A673 (cell line): ENCODE measurements around the gene GSTM1.

Experiments
- CTCF ChIP-seq: fragments of 300-800, 200-600 bp; sonication (generic); conservative IDR thresholded peaks from 2 replicates; pipeline ENCODE4 v1.5.1; 2017; ENCODE audit warnings: low read depth, mild to moderate bottlenecking, antibody characterized with exemption, low read length, moderate library complexity, mixed read lengths
- EZH2 ChIP-seq: fragments of 200-600 bp; sonication (generic); IDR thresholded peaks from 2 replicates; pipeline ENCODE4 v1.6.1; 2017; ENCODE audit warnings: borderline replicate concordance, low read depth, mild to moderate bottlenecking, mixed read lengths, antibody characterized with exemption, low read length; ENCODE audit not compliant: poor library complexity, severe bottlenecking

DNA sequence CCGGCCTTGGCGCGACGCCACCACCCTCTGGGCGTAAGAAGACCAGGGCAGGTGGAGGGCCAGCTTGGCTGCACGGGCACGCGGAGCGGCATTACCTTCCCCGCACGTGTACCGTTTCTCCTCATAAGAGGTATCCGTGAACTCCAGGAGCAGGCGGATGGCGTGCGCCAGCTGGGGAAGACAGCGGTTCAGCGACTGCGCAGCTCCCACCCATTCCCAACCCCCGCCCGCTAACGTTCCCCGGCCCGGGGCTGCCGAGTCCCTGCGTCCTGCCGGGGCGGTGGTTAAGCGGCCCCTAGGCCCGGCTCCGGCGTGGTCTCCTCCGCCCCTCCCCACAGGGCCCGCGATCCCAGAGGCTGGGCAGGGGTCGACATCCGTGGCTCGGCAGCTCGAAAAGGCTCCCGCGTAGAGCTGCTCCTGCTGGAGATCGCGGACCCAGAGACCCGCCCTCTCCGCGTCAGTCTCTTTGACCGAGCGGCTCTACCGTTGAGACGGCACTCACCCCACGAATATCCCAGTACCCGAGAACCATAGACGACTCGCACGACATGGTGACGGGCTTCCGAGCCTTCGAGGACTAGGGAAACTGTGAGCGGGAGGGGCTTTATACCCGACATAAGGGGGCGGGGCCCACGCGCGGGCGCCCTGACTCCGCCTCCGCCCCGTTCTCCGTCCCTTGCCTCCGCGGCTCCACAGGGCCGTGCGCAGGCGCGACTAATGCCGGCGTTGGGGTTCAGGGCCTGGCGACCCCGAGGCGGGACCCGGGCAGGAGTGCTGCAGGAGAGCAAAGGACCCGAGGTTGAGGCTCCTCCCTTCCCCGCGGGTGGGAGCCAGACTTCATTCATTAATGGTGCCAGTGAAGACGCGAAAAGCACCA is 52.4 kb downstream of the GSTM1 start:
- TF ChIP-seq CTCF = no peak
- no peak for TF ChIP-seq EZH2
